ENCODE results near the gene IBSP. TPM values are rescaled to one million over a fixed set of nuclear protein-coding genes. Genes with fewer than 3 reads are reported as not detected.

The IBSP gene
- total RNA-seq, 1 experiment from 2014 or later: not detected

- Histone ChIP-seq H3T11ph (ENCODE audit: low read length) (no peak overlapping the region), H3K18ac (ENCODE audit: insufficient read length, low read depth, low read length) (no peak overlapping the region), H2AK5ac (ENCODE audit: insufficient read length, low read length) (no peak overlapping the region), H4K5ac (ENCODE audit: insufficient read length, low read depth, low read length) (no peak overlapping the region), H3K4ac (ENCODE audit: low read depth, low read length) (no peak overlapping the region), H3K56ac (ENCODE audit: insufficient read length, low read depth, low read length) (no peak overlapping the region), H4K8ac (replicated peaks; ENCODE audit: insufficient read length, low read depth, low read length) (no peak overlapping the region), H2BK12ac (ENCODE audit: insufficient read length, low read depth, low read length) (no peak overlapping the region), H2AFZ (ENCODE audit: low read length) (no peak overlapping the region), H2BK5ac (ENCODE audit: insufficient read length, low read length) (no peak overlapping the region), H3K9me3 (ENCODE audit: control insufficient read depth, low read depth, low read length) (no peaks in the 10 kb centered on the region), H3K4me1 (ENCODE audit: insufficient read depth, low read length) (no peaks in the 10 kb centered on the region), H3K14ac (ENCODE audit: insufficient read depth, low read length) (no peak overlapping the region), H4K91ac (ENCODE audit: insufficient read length, low read depth, low read length) (no peak overlapping the region), H3K4me2 (ENCODE audit: insufficient read depth, insufficient read length, low read length) (no peak overlapping the region), H3K9ac (ENCODE audit: extremely low read depth, insufficient read length, low read length) (no peak overlapping the region), H4K20me1 (ENCODE audit: control insufficient read depth, insufficient read depth, insufficient read length) (no peaks in the 10 kb centered on the region), H2BK120ac (ENCODE audit: low read depth, low read length, poor library complexity, severe bottlenecking) (no peak overlapping the region), H3K23me2 (ENCODE audit: insufficient read length, low read depth, low read length, poor library complexity, severe bottlenecking) (no peaks in the 10 kb centered on the region), H2BK15ac (ENCODE audit: low read depth, low read length) (no peak overlapping the region), H3K79me1 (ENCODE audit: insufficient read depth, low read depth, low read length, poor library complexity, severe bottlenecking) (no peaks in the 10 kb centered on the region), H3K27me3 (ENCODE audit: insufficient read depth, low read length) (no peaks in the 10 kb centered on the region), H3K79me2 (ENCODE audit: insufficient read depth, low read length) (no peaks in the 10 kb centered on the region), H2BK20ac (ENCODE audit: low read depth, low read length, poor library complexity, severe bottlenecking) (no peak overlapping the region), H3K27ac (ENCODE audit: insufficient read length, low read depth, low read length) (no peak overlapping the region), H3K23ac (ENCODE audit: insufficient read length, low read depth, low read length) (no peak overlapping the region)
- no CpG with 5 or more reads among the region's 1 CpG for WGBS (ENCODE audit: extremely low coverage, insufficient read length, low lambda C conversion rate)
- DNase-seq: no peak
- H3K4me3 Mint-ChIP-seq: no peak overlapping the region
- H3K27me3 Mint-ChIP-seq (ENCODE audit: low read depth): no peaks in the 10 kb centered on the region
- no peak overlapping the region for H3K27ac Mint-ChIP-seq
- H3K9me3 Mint-ChIP-seq: peaks cover 0 to 14% of the 10 kb centered on the region in 2 experiments; a peak in 4 of 5 replicates
- peaks cover 5 to 20% (median 8%) of the 10 kb centered on the region in 3 experiments; a peak in 6 of 7 replicates for H3K36me3 Mint-ChIP-seq (ENCODE audit: insufficient read depth in 1 of 3, low read depth in 3 of 3)
- peaks cover 15 to 20% of the 10 kb centered on the region in 2 experiments for H3K4me1 Mint-ChIP-seq
- no peak for TF ChIP-seq CTCF (conservative IDR thresholded peaks at IDR 0.05)
Measured at GRCh38 chr4:87823724-87824123, 24.4 kb downstream of the IBSP start.

Data from H9 (cell line).